ENCODE measurements around the gene LRRC1.

LRRC1 gene

GRCh38 chr6:53962646-53963045 lies 167.8 kb downstream of the LRRC1 start:
- no peak for DNase-seq (ENCODE audit: low spot score)

GRCh38 chr6:53967415-53967814 lies 172.6 kb downstream of the LRRC1 start:
- DNase-seq (ENCODE audit: low spot score): no peak

Data from D341Med (cell line).